ENCODE results near the gene B4GALT6. TPM values are rescaled to one million over a fixed set of nuclear protein-coding genes. Genes with fewer than 3 reads are reported as not detected.

Gene B4GALT6
- total and polyA plus RNA-seq, 10 of the 15 experiments (the other 5 are each of a cell fraction or from before 2014, with no cell fraction given) = 11.9 to 47.4 (median 18.0) TPM

GRCh38 chr18:31611511-31611910, 72.9 kb downstream of the B4GALT6 start:
- Histone ChIP-seq H4K20me1 (ENCODE audit: control insufficient read depth, insufficient read depth) (no peaks in the 10 kb centered on the region), H3K27ac (ENCODE audit: control insufficient read depth, insufficient read depth) (no peak overlapping the region), H3K4me1 (ENCODE audit: control insufficient read depth, insufficient read depth, low read length) (peaks cover 5% of the 10 kb centered on the region), H3K9me3 (replicated peaks; ENCODE audit: control insufficient read depth, insufficient read depth, low read length) (no peaks in the 10 kb centered on the region), H3K36me3 (ENCODE audit: control insufficient read depth in 2 of 2, insufficient read depth in 2 of 2, low read length in 1 of 2) (no peaks in the 10 kb centered on the region), H3K27me3 (replicated peaks in 1 of 2; ENCODE audit: control insufficient read depth in 2 of 2, insufficient read depth in 2 of 2, low read length in 1 of 2) (no peaks in the 10 kb centered on the region), H3K79me2 (ENCODE audit: control insufficient read depth, insufficient read depth, low read length) (no peaks in the 10 kb centered on the region), H2AFZ (ENCODE audit: control insufficient read depth, low read depth, low read length) (no peak overlapping the region), H3K9ac (ENCODE audit: control insufficient read depth, insufficient read depth, low read length) (no peak overlapping the region), H3K4me2 (ENCODE audit: control insufficient read depth, insufficient read depth) (no peak overlapping the region), H3K4me3 (no peak overlapping the region)
- in situ Hi-C loops (cut with MboI) (no loop called here), intact Hi-C loops (cut with micrococcal nuclease; ENCODE audit: unreplicated experiment) (loop anchor here (5.0 kb wide), 1 partner anchor 111 kb away; no protein-coding TSS in a partner anchor)
- FAIRE-seq = no peak
- no TSS peak for BruUV-seq (replicated peaks)
- no peak for ATAC-seq
- no peak for DNase-seq (ENCODE audit: low read depth, low spot score)
- TF ChIP-seq NFYB (IDR thresholded peaks at IDR 0.05; ENCODE audit: insufficient read depth, low read depth, low read length) (no peak), DPF2 (IDR thresholded peaks at IDR 0.05) (no peak), HDAC6 (IDR thresholded peaks at IDR 0.05; ENCODE audit: unreplicated experiment) (no peak), ZBED1 (IDR thresholded peaks at IDR 0.05; ENCODE audit: borderline replicate concordance) (no peak), NR2F1 (conservative IDR thresholded peaks at IDR 0.05) (no peak), SIX5 (IDR thresholded peaks at IDR 0.05; ENCODE audit: low read depth, low read length, severe bottlenecking) (no peak), IKZF2 (IDR thresholded peaks at IDR 0.05) (no peak), MYB (IDR thresholded peaks at IDR 0.05; ENCODE audit: borderline replicate concordance, low read depth, low read length) (no peak)
- TF ChIP-seq, protein P1, sequence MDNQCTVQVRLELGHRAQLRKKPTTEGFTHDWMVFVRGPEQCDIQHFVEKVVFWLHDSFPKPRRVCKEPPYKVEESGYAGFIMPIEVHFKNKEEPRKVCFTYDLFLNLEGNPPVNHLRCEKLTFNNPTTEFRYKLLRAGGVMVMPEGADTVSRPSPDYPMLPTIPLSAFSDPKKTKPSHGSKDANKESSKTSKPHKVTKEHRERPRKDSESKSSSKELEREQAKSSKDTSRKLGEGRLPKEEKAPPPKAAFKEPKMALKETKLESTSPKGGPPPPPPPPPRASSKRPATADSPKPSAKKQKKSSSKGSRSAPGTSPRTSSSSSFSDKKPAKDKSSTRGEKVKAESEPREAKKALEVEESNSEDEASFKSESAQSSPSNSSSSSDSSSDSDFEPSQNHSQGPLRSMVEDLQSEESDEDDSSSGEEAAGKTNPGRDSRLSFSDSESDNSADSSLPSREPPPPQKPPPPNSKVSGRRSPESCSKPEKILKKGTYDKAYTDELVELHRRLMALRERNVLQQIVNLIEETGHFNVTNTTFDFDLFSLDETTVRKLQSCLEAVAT (IDR thresholded peaks at IDR 0.05) = no peak
- TF ChIP-seq, protein P2, sequence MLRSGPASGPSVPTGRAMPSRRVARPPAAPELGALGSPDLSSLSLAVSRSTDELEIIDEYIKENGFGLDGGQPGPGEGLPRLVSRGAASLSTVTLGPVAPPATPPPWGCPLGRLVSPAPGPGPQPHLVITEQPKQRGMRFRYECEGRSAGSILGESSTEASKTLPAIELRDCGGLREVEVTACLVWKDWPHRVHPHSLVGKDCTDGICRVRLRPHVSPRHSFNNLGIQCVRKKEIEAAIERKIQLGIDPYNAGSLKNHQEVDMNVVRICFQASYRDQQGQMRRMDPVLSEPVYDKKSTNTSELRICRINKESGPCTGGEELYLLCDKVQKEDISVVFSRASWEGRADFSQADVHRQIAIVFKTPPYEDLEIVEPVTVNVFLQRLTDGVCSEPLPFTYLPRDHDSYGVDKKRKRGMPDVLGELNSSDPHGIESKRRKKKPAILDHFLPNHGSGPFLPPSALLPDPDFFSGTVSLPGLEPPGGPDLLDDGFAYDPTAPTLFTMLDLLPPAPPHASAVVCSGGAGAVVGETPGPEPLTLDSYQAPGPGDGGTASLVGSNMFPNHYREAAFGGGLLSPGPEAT (IDR thresholded peaks at IDR 0.05; ENCODE audit: low read depth) = no peak
- ChIA-PET RAD21 (ENCODE audit: unreplicated experiment) (interaction anchor here (1.1 to 1.2 kb wide), 2 partner anchors 38 to 187 kb away, joined by 3 to 4 read pairs; no protein-coding TSS in a partner anchor), POLR2A (interaction anchor here (1.6 kb wide), 1 partner anchor 17 kb away, joined by 4 read pairs; no protein-coding TSS in a partner anchor), SMC1A (ENCODE audit: uncharacterized antibody, unreplicated experiment) (interaction anchor here (0.7 to 2.0 kb wide), 7 partner anchors 9 to 321 kb away, joined by 3 to 5 read pairs (median 3); no protein-coding TSS in a partner anchor), CTCF (interaction anchor here (1.3 to 4.3 kb wide), 7 partner anchors 11 to 112 kb away, joined by 3 to 29 read pairs (median 5); no protein-coding TSS in a partner anchor)
- 70% methylated on average over 5 of the region's 5 CpGs for WGBS (ENCODE audit: insufficient coverage, insufficient replicate concordance, low lambda C conversion rate, missing lambda C conversion rate)
